Lower leg skin (tissue), 4 donors: ENCODE results near the gene BTBD7. TPM values are rescaled to one million over a fixed set of nuclear protein-coding genes. Genes with fewer than 3 reads are reported as not detected.

Experiments used
- DNase-seq, 2 donors: peaks; one replicate each; pipeline ENCODE4 v3.0.0-alpha.2; 2019; ENCODE audit warnings: low spot score in 2 of 2
- H3K4me3 ChIP-seq: fragments of 200-600 bp; sonication (generic); 2 replicates; pipeline ENCODE4 v1.5.1; 2017; ENCODE audit warnings: mild to moderate bottlenecking, low read depth; ENCODE audit not compliant: poor library complexity, severe bottlenecking
- POLR2A ChIP-seq, 2 donors: fragments of 450-650 bp; IDR thresholded peaks; one replicate each; pipeline ENCODE4 v1.6.1; 2016 to 2017; ENCODE audit warnings: antibody characterized with exemption in 2 of 2, mild to moderate bottlenecking in 1 of 2, moderate library complexity in 1 of 2
- WGBS, 2 donors: methylation state at CpG; one replicate each; pipeline ENCODE4 v1.1.5; 2018; 5-methylcytosine and 5-hydroxymethylcytosine counted together
- intact Hi-C: fragments of 100-400 bp; cut with DNase I; formaldehyde crosslinking; loops from one replicate; pipeline ENCODE4 v1.15.0; 2023; ENCODE audit warnings: low total_unique reads
- total RNA-seq, 4 donors: library from RNA; depleted of rRNA; stranded (reverse); fragments of >200 nt; gene quantifications; one replicate each; pipeline ENCODE4 v1.1.0, GENCODE V29; 2016
- TF ChIP-seq, protein P1 (sequence below), 3 donors: fragments of 450-650 bp; IDR thresholded peaks; one replicate each; pipeline ENCODE4 v1.5.1; 2016; ENCODE audit warnings: antibody characterized with exemption in 3 of 3, mild to moderate bottlenecking in 3 of 3, moderate library complexity in 2 of 3

The BTBD7 gene
- total RNA-seq, 4 donors from 2014 or later: 19.7 to 114 (median 25.7) TPM

GRCh38 chr14:93305725-93306418, 27.0 kb downstream of the BTBD7 start:
- TF ChIP-seq, protein P1, sequence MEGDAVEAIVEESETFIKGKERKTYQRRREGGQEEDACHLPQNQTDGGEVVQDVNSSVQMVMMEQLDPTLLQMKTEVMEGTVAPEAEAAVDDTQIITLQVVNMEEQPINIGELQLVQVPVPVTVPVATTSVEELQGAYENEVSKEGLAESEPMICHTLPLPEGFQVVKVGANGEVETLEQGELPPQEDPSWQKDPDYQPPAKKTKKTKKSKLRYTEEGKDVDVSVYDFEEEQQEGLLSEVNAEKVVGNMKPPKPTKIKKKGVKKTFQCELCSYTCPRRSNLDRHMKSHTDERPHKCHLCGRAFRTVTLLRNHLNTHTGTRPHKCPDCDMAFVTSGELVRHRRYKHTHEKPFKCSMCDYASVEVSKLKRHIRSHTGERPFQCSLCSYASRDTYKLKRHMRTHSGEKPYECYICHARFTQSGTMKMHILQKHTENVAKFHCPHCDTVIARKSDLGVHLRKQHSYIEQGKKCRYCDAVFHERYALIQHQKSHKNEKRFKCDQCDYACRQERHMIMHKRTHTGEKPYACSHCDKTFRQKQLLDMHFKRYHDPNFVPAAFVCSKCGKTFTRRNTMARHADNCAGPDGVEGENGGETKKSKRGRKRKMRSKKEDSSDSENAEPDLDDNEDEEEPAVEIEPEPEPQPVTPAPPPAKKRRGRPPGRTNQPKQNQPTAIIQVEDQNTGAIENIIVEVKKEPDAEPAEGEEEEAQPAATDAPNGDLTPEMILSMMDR (IDR thresholded peaks at IDR 0.05): no peak
- TF ChIP-seq POLR2A (IDR thresholded peaks at IDR 0.05): no peak
- intact Hi-C loops: no loop called here
- no peak for DNase-seq
- H3K4me3 ChIP-seq: no peak overlapping the region
- 78 to 79% methylated on average over 6 of the region's 6 CpGs for WGBS, 2 donors

DNA sequence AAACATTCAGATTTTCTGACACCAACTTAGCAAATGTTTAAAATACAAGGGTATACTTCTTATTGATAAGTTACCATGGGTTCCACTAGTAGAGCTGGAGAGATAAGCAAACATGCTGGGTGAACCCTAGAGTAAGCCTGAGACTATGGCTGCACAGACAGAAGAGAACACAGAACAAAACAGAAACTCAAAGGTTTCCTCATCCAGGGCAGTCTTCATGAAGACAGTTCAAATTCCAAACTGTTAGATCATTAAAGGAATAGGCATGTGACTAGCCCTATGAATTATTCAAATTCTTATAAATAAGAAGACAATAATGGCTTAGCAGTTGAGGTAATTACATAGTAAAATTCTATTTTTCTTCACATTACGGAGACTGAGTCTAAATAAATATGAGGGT, 28.1 kb downstream of the BTBD7 start:
- WGBS, 2 donors: 97 to 100% methylated on average over 1 of the region's 1 CpG
- no peak for DNase-seq
- no peak overlapping the region for H3K4me3 ChIP-seq
- TF ChIP-seq POLR2A (IDR thresholded peaks at IDR 0.05): no peak
- TF ChIP-seq, protein P1 (IDR thresholded peaks at IDR 0.05): no peak
- intact Hi-C loops: no loop called here

GRCh38 chr14:93303659-93304058, 29.2 kb downstream of the BTBD7 start:
- 66 to 80% methylated on average over 3 of the region's 3 CpGs for WGBS, 2 donors
- DNase-seq: no peak
- intact Hi-C loops: no loop called here
- H3K4me3 ChIP-seq: no peak overlapping the region
- TF ChIP-seq POLR2A (IDR thresholded peaks at IDR 0.05): no peak
- TF ChIP-seq, protein P1 (IDR thresholded peaks at IDR 0.05): no peak

DNA sequence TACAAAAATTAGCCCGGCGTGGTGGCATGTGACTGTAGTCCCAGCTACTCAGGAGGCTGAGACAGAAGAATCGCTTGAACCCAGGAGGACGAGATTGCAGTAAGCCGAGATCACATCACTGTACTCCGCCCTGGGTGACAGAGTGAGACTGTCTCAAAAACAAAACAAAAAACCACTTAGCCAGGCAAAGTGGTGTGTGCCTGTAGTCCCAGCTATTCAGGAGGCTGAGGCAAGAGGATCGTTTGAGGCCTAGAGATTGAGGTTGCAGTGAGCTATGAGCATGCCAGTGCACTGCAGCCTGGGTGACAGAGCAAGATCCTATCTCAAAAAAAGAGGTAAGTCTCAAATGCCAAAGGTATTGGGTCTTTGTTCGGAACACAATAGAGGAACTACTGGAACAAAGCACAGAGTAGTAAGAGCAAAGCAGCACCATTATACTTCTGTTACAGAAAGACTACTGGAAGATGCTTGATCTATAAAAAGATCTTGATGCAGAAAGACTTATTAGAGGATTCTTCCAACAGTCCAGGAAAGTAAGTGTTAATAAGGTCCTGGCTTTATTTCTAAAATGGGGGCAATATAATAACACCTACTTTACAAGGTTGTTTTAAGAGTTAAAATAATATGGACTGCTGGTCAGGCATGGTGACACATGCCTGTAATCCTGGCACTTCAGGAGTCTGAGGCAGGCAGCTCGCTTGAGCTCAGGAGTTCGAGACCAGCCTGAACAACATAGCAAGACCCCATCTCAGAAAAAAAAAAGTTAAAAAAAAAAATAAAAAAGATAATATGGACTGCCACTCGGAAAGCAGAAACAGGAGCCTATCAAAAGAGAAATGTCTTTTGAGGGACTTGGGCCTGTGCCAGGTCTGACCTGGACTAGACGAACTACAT, 29.9 kb downstream of the BTBD7 start:
- no peak for DNase-seq
- intact Hi-C loops: no loop called here
- H3K4me3 ChIP-seq: no peak overlapping the region
- 92 to 93% methylated on average over 12 of the region's 12 CpGs for WGBS, 2 donors
- TF ChIP-seq POLR2A (IDR thresholded peaks at IDR 0.05): no peak
- TF ChIP-seq, protein P1 (IDR thresholded peaks at IDR 0.05): no peak

DNA sequence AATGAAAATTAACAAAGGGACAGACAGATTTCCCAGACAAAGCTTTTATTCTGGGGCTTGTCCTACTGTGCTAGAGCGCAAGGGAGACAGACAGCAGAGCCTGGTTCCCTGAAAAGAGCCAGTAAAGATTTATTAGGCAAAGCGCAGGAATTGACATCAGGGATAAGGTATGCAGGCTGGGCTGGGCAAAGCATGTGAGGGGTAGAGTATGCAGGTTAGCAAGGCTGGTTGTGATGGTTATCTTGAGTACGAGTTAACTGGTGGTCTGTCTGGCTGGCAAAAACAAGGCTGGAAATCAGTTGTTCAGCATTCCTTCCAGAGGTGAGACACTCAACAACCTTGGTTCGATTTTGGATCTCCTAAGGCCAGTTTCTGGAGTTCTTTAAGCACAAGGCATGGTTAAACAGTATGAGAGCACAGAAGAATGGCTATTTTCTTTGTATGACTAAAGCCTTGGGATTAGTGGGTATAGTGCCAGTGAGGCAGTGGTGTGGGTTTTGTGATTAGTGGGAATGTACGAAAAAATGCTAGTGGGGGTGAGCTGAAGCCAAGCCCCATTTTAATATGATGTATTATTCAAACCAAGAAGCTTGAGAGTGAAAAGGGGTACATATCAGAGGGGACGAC, 30.9 kb downstream of the BTBD7 start:
- no peak overlapping the region for H3K4me3 ChIP-seq
- no peak for DNase-seq
- TF ChIP-seq POLR2A (IDR thresholded peaks at IDR 0.05): no peak
- TF ChIP-seq, protein P1 (IDR thresholded peaks at IDR 0.05): no peak
- WGBS, 2 donors: 82 to 83% methylated on average over 6 of the region's 6 CpGs
- intact Hi-C loops: no loop called here
